Progenitor cell of endocrine pancreas (in vitro differentiated cells): ENCODE measurements around the gene BDH1. TPM values are rescaled to one million over a fixed set of nuclear protein-coding genes. Genes with fewer than 3 reads are reported as not detected.
A peak's percentile ranks its signal among the peaks of the same experiment; 100 is the strongest.

Experiments used
- DNase-seq: peaks from one replicate; pipeline ENCODE4 v3.0.0; 2021; ENCODE audit warnings: low spot score; ENCODE audit not compliant: unreplicated experiment
- H3K27ac Mint-ChIP-seq: 2 replicates; pipeline ENCODE4 v1.8.0; 2021; ENCODE audit warnings: mild to moderate bottlenecking, moderate library complexity, mixed read lengths
- H3K27me3 Mint-ChIP-seq: 2 replicates; pipeline ENCODE4 v1.8.0; 2021; ENCODE audit warnings: mixed read lengths
- H3K36me3 Mint-ChIP-seq: 2 replicates; pipeline ENCODE4 v1.8.0; 2022; ENCODE audit warnings: mixed read lengths; ENCODE audit not compliant: insufficient read depth
- H3K4me1 Mint-ChIP-seq: 2 replicates; pipeline ENCODE4 v1.8.0; 2021; ENCODE audit warnings: low read depth, mixed read lengths
- H3K4me3 Mint-ChIP-seq: 2 replicates; pipeline ENCODE4 v1.8.0; 2021; ENCODE audit warnings: low read depth, mild to moderate bottlenecking, moderate library complexity, mixed read lengths
- H3K9me3 Mint-ChIP-seq: 2 replicates; pipeline ENCODE4 v1.8.0; 2021; ENCODE audit warnings: low read depth, mixed read lengths
- total RNA-seq: library from RNA; stranded (reverse); gene quantifications from 2 replicates; pipeline ENCODE4 v1.2.1, GENCODE V29; 2021
- TF ChIP-seq, protein P1 (sequence below): fragments of 200-600 bp; sonication (generic); IDR thresholded peaks from one replicate; pipeline ENCODE4 v1.5.0; 2021; ENCODE audit warnings: antibody characterized with exemption, mild to moderate bottlenecking; ENCODE audit not compliant: unreplicated experiment

BDH1 gene
- total RNA-seq, 1 donor from 2014 or later = 41.9 TPM

- DNase-seq = no peak
- TF ChIP-seq, protein P1, sequence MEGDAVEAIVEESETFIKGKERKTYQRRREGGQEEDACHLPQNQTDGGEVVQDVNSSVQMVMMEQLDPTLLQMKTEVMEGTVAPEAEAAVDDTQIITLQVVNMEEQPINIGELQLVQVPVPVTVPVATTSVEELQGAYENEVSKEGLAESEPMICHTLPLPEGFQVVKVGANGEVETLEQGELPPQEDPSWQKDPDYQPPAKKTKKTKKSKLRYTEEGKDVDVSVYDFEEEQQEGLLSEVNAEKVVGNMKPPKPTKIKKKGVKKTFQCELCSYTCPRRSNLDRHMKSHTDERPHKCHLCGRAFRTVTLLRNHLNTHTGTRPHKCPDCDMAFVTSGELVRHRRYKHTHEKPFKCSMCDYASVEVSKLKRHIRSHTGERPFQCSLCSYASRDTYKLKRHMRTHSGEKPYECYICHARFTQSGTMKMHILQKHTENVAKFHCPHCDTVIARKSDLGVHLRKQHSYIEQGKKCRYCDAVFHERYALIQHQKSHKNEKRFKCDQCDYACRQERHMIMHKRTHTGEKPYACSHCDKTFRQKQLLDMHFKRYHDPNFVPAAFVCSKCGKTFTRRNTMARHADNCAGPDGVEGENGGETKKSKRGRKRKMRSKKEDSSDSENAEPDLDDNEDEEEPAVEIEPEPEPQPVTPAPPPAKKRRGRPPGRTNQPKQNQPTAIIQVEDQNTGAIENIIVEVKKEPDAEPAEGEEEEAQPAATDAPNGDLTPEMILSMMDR = no peak
- Mint-ChIP-seq H3K9me3 (no peaks in the 10 kb centered on the region), H3K36me3 (peaks cover 10% of the 10 kb centered on the region), H3K4me3 (no peak overlapping the region), H3K27ac (peak overlapping the region; percentile 71), H3K4me1 (peaks cover 26% of the 10 kb centered on the region), H3K27me3 (no peaks in the 10 kb centered on the region)
Observed at GRCh38 chr3:197525706-197526105, 30.1 kb downstream of the BDH1 start.

GRCh38 chr3:197524128-197524527, 31.6 kb downstream of the BDH1 start:
- H3K27me3 Mint-ChIP-seq = no peaks in the 10 kb centered on the region
- peaks cover 33% of the 10 kb centered on the region for H3K4me1 Mint-ChIP-seq
- H3K27ac Mint-ChIP-seq = no peak overlapping the region
- H3K4me3 Mint-ChIP-seq = no peak overlapping the region
- no peaks in the 10 kb centered on the region for H3K9me3 Mint-ChIP-seq
- TF ChIP-seq, protein P1 = no peak
- H3K36me3 Mint-ChIP-seq = peaks cover 10% of the 10 kb centered on the region
- DNase-seq = no peak

DNA sequence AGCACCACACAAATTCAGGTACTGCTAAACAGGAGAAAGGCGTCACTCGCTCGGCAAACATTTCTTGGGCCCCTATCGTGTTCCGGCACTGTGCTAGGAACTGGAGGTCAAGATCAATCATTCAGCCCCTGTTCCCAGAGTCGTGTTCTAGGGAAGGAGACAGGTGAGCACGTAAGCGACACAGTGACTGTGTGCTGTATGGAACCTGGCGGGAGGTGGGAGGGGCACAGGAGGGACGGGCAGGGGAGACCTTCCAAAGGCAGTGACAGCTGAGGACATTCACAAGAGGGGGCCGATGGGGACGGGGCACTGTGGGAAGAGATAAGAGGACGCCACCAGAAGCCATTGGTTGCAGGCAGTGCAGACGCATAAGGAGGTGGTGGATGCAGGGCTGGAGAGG, 32.2 kb downstream of the BDH1 start:
- Mint-ChIP-seq H3K9me3 (no peaks in the 10 kb centered on the region), H3K27me3 (no peaks in the 10 kb centered on the region), H3K4me1 (peaks cover 33% of the 10 kb centered on the region), H3K27ac (no peak overlapping the region), H3K36me3 (peaks cover 10% of the 10 kb centered on the region), H3K4me3 (no peak overlapping the region)
- TF ChIP-seq, protein P1 = no peak
- DNase-seq = no peak

GRCh38 chr3:197522881-197523441, 32.8 kb downstream of the BDH1 start:
- TF ChIP-seq, protein P1 = no peak
- H3K36me3 Mint-ChIP-seq = peaks cover 9% of the 10 kb centered on the region
- H3K27ac Mint-ChIP-seq = peak overlapping the region; percentile 74
- H3K4me3 Mint-ChIP-seq = no peak overlapping the region
- H3K27me3 Mint-ChIP-seq = no peaks in the 10 kb centered on the region
- no peaks in the 10 kb centered on the region for H3K9me3 Mint-ChIP-seq
- H3K4me1 Mint-ChIP-seq = peaks cover 33% of the 10 kb centered on the region
- DNase-seq = no peak

GRCh38 chr3:197522183-197522715, 33.5 kb downstream of the BDH1 start:
- Mint-ChIP-seq H3K27me3 (no peaks in the 10 kb centered on the region), H3K4me3 (no peak overlapping the region), H3K36me3 (peaks cover 5% of the 10 kb centered on the region), H3K9me3 (no peaks in the 10 kb centered on the region), H3K27ac (peak overlapping the region; percentile 74), H3K4me1 (peaks cover 33% of the 10 kb centered on the region)
- DNase-seq = no peak
- TF ChIP-seq, protein P1 = no peak
